ENCODE measurements around the gene CHMP6.

The CHMP6 gene

GRCh38 chr17:80970044-80970761, 21.4 kb upstream of the CHMP6 start:
- Histone ChIP-seq H3K4me2 (ENCODE audit: low read depth, low read length, poor library complexity, severe bottlenecking) (no peak overlapping the region), H3K79me2 (ENCODE audit: insufficient read depth, low read length) (no peaks in the 10 kb centered on the region), H3K9ac (ENCODE audit: low read depth, low read length, poor library complexity, severe bottlenecking) (no peak overlapping the region), H3K36me3 (ENCODE audit: insufficient read depth, low read length) (no peaks in the 10 kb centered on the region), H3K9me2 (replicated peaks; ENCODE audit: low read depth, low read length) (no peaks in the 10 kb centered on the region), H4K20me1 (ENCODE audit: insufficient read depth, low read length, poor library complexity, severe bottlenecking) (no peaks in the 10 kb centered on the region), H3K27me3 (ENCODE audit: insufficient read depth, low read length, poor library complexity, severe bottlenecking) (no peaks in the 10 kb centered on the region), H2AFZ (ENCODE audit: low read length) (no peak overlapping the region), H3K9me3 (ENCODE audit: insufficient read depth, low read depth, low read length) (no peaks in the 10 kb centered on the region), H3K4me1 (ENCODE audit: insufficient read depth, low read length, poor library complexity, severe bottlenecking) (peaks cover 7% of the 10 kb centered on the region), H3F3A (ENCODE audit: low read depth) (no peaks in the 10 kb centered on the region), H3K4me3 (ENCODE audit: low read length, poor library complexity, severe bottlenecking) (no peak overlapping the region)
- peak; percentile 46 for TF ChIP-seq CTCF (conservative IDR thresholded peaks at IDR 0.05; ENCODE audit: low read length)
- TF ChIP-seq EZH2phosphoT487 (IDR thresholded peaks at IDR 0.05; ENCODE audit: borderline replicate concordance), result no peak

- no peak overlapping the region for H3K4me2 ChIP-seq (ENCODE audit: low read depth, low read length, poor library complexity, severe bottlenecking)
- no peaks in the 10 kb centered on the region for H3F3A ChIP-seq (ENCODE audit: low read depth)
- no peaks in the 10 kb centered on the region for H3K36me3 ChIP-seq (ENCODE audit: insufficient read depth, low read length)
- H4K20me1 ChIP-seq (ENCODE audit: insufficient read depth, low read length, poor library complexity, severe bottlenecking), result no peaks in the 10 kb centered on the region
- H2AFZ ChIP-seq (ENCODE audit: low read length), result no peak overlapping the region
- TF ChIP-seq EZH2phosphoT487 (IDR thresholded peaks at IDR 0.05; ENCODE audit: borderline replicate concordance) (no peak), CTCF (conservative IDR thresholded peaks at IDR 0.05; ENCODE audit: low read length) (no peak; the same call in 1 of the 2 replicates)
- H3K9me2 ChIP-seq (replicated peaks; ENCODE audit: low read depth, low read length), result no peaks in the 10 kb centered on the region
- no peak overlapping the region for H3K9ac ChIP-seq (ENCODE audit: low read depth, low read length, poor library complexity, severe bottlenecking)
- no peak overlapping the region for H3K4me3 ChIP-seq (ENCODE audit: low read length, poor library complexity, severe bottlenecking)
- H3K79me2 ChIP-seq (ENCODE audit: insufficient read depth, low read length), result no peaks in the 10 kb centered on the region
- peaks cover 7% of the 10 kb centered on the region for H3K4me1 ChIP-seq (ENCODE audit: insufficient read depth, low read length, poor library complexity, severe bottlenecking)
- no peaks in the 10 kb centered on the region for H3K27me3 ChIP-seq (ENCODE audit: insufficient read depth, low read length, poor library complexity, severe bottlenecking)
- no peaks in the 10 kb centered on the region for H3K9me3 ChIP-seq (ENCODE audit: insufficient read depth, low read depth, low read length)
These were observed 20.6 kb upstream of the CHMP6 start for GRCh38 chr17:80970762-80971703.

- no peak for TF ChIP-seq CTCF (conservative IDR thresholded peaks at IDR 0.05; ENCODE audit: low read length)
- no peak for TF ChIP-seq EZH2phosphoT487 (IDR thresholded peaks at IDR 0.05; ENCODE audit: borderline replicate concordance)
- H3K4me3 ChIP-seq (ENCODE audit: low read length, poor library complexity, severe bottlenecking), result no peak overlapping the region
- no peaks in the 10 kb centered on the region for H3K9me3 ChIP-seq (ENCODE audit: insufficient read depth, low read depth, low read length)
- H3K4me1 ChIP-seq (ENCODE audit: insufficient read depth, low read length, poor library complexity, severe bottlenecking), result peaks cover 7% of the 10 kb centered on the region
- H3K27me3 ChIP-seq (ENCODE audit: insufficient read depth, low read length, poor library complexity, severe bottlenecking), result no peaks in the 10 kb centered on the region
- no peaks in the 10 kb centered on the region for H3F3A ChIP-seq (ENCODE audit: low read depth)
- H2AFZ ChIP-seq (ENCODE audit: low read length), result no peak overlapping the region
- H3K9ac ChIP-seq (ENCODE audit: low read depth, low read length, poor library complexity, severe bottlenecking), result no peak overlapping the region
- no peaks in the 10 kb centered on the region for H3K36me3 ChIP-seq (ENCODE audit: insufficient read depth, low read length)
- no peaks in the 10 kb centered on the region for H3K9me2 ChIP-seq (replicated peaks; ENCODE audit: low read depth, low read length)
- no peak overlapping the region for H3K4me2 ChIP-seq (ENCODE audit: low read depth, low read length, poor library complexity, severe bottlenecking)
- no peaks in the 10 kb centered on the region for H3K79me2 ChIP-seq (ENCODE audit: insufficient read depth, low read length)
- H4K20me1 ChIP-seq (ENCODE audit: insufficient read depth, low read length, poor library complexity, severe bottlenecking), result no peaks in the 10 kb centered on the region
These were observed 19.8 kb upstream of the CHMP6 start for GRCh38 chr17:80971704-80972304.
